ENCODE measurements around the gene APRT.
"Not testable (repeated sequence)": the region's sequence is repeated elsewhere in the genome, so short reads cannot be mapped to it uniquely, and the experiment has no call there.

Gene APRT

GRCh38 chr16:88841521-88842307 lies 30.0 kb upstream of the APRT start:
- no peak for FAIRE-seq

- FAIRE-seq = no peak
Measured at GRCh38 chr16:88840600-88841215, 29.0 kb upstream of the APRT start.

- FAIRE-seq = no peak
Measured at GRCh38 chr16:88839745-88840599, 28.2 kb upstream of the APRT start.

GRCh38 chr16:88839026-88839529 lies 27.4 kb upstream of the APRT start:
- no peak for FAIRE-seq

GRCh38 chr16:88838566-88838965 lies 26.8 kb upstream of the APRT start:
- FAIRE-seq = no peak

GRCh38 chr16:88837806-88838205 lies 26.1 kb upstream of the APRT start:
- FAIRE-seq = no peak

GRCh38 chr16:88836791-88837190 lies 25.1 kb upstream of the APRT start:
- FAIRE-seq = no peak

- no peak for FAIRE-seq
Measured at GRCh38 chr16:88835818-88836217, 24.1 kb upstream of the APRT start.

GRCh38 chr16:88835383-88835782 lies 23.7 kb upstream of the APRT start:
- no peak for FAIRE-seq

- FAIRE-seq = no peak
Measured at GRCh38 chr16:88834670-88835069, 22.9 kb upstream of the APRT start.

- no peak for FAIRE-seq
Measured at GRCh38 chr16:88833086-88833485, 21.4 kb upstream of the APRT start.

GRCh38 chr16:88831838-88832237 lies 20.1 kb upstream of the APRT start:
- no peak for FAIRE-seq

GRCh38 chr16:88830783-88831182 lies 19.1 kb upstream of the APRT start:
- FAIRE-seq = no peak

GRCh38 chr16:88830258-88830657 lies 18.5 kb upstream of the APRT start:
- FAIRE-seq = no peak

GRCh38 chr16:88828711-88829110 lies 17.0 kb upstream of the APRT start:
- FAIRE-seq = no peak

- FAIRE-seq = no peak
Measured at GRCh38 chr16:88827727-88828126, 16.0 kb upstream of the APRT start.

- no peak for FAIRE-seq
Measured at GRCh38 chr16:88826070-88826840, 14.5 kb upstream of the APRT start.

GRCh38 chr16:88825146-88825545 lies 13.4 kb upstream of the APRT start:
- no peak for FAIRE-seq

GRCh38 chr16:88824256-88825077 lies 12.7 kb upstream of the APRT start:
- FAIRE-seq = no peak

- FAIRE-seq = not testable (repeated sequence)
Measured at GRCh38 chr16:88823646-88824045, 11.9 kb upstream of the APRT start.

- FAIRE-seq = no peak
Measured at GRCh38 chr16:88822281-88823040, 10.7 kb upstream of the APRT start.

All from colon (tissue), 2 donors.